HG03280 (cell line): ENCODE measurements around the gene SLC5A4.

ENCODE experiments used
- ATAC-seq: cut with Tn5 transposase; IDR thresholded peaks from one replicate; pipeline ENCODE4 v1.9.1; 2021; ENCODE audit warnings: mild to moderate bottlenecking, moderate library complexity; ENCODE audit not compliant: unreplicated experiment

SLC5A4 gene

DNA sequence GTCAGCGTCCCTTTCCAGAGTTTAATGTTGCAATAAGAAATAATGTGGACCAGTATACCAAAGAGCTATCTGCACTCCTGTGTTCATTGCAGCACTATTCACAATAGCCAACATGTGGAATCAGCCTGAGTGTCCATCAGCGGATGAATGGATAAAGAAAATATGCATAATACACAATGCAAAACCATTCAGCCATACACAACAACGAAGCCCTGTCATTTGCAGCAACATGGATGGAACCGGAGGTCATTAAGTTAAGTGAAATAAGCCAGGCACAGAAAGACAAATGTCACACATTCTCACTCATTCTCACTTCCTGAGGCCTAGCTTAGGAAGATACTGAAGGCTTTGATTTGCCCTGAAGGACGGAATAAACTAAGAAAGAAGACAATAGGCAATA lies 22.1 kb downstream of the SLC5A4 start:
- no peak for ATAC-seq

DNA sequence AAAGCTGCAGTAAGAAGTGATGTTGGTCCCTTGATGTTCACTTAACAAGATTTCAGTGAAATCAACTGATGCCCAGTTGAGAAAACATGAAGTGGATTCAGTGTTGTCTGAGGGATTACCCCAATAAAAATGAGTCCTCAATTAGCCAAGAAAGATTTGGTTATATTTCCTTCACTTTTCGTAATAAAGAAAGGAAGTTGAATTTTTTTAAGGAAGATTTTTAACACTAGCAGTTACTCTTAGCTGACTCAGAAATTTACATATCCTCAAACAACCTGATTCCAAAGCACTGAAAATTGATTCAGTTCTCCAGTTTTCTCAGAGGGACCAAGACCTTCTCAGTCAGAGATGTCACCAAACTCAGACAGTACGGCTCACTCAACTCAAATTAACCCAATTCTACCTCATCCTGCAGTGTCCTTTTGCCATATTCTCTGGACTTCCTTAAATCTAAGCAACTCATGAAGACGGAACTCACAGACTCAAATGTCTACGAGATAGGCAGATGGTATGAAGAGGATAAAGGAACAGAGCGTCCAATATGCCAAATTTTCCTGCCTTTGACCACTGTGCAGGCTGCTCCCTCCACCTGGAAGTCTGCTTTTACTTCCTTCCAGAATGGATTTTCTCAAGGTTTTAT lies 22.8 kb downstream of the SLC5A4 start:
- ATAC-seq: no peak

DNA sequence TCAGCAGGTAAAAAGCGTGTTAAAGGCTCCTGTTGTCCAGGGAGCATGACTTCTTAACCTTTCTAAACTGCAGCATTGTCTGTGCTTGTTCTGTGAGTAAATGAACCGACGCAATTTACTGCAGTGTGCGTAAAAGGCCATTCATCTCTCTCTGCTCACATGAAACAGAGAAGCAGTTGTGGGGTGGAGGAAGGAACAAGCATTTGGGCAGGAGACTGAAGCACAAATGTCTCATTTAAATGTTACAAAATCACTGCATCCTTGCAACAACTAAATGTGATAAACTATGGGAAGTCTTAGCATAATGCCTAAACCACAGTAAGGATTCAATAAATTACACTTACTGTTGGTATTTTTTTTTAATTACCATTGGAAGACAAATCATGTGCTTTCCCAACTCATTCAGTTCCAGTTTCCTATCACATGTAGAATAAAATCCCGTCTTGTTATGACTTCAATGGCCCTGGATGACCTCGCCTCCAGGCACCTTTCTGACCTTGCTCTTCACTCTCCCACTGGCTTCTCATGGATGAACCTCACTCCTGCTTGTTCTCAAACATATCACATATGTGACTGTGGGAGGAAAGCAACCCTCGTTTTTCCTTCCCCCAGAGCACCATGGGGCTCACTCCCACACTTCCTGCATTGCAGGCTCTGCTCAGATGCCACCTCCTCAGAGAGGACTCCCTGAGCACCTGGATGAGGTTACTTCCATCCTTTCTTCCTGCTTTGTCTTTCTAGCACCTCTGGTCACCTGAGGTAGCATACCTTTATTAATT lies 28.6 kb downstream of the SLC5A4 start:
- no peak for ATAC-seq

DNA sequence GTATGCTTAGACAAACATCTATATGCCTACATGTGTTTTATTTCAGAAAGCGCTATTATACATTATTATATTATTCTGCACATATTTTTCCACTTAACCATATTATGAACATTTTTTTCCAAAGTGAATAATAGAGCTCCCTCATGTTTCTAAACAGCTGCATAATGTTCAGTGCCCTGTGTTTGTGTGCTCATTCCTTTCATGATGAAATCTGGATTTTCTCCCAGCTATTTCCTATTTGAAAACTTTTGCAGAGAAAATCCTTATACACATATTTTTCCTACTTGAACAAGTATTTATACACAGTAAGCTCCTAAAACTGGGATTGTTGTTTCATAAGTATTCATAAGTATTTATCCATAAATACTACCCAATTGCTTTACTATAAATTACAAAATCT lies 32.2 kb downstream of the SLC5A4 start:
- no peak for ATAC-seq

DNA sequence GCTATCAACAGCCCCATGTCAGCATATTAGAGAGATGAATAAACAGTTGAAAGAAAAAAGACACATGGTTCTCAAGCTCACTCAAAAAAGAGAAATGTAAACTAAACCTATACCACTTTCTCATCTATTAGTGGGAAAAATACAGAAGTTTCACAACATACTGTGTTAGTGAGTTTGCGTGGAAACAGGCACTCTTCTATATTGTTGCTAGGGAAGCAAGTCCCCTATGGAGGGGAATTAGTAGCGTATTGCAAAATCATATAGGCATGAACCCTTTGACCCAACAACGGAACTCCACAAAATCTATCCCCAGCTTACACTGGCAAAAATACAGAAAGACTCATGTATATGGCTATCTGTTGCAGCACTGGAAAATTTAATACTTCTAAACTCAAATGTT lies 36.1 kb downstream of the SLC5A4 start:
- ATAC-seq: no peak

DNA sequence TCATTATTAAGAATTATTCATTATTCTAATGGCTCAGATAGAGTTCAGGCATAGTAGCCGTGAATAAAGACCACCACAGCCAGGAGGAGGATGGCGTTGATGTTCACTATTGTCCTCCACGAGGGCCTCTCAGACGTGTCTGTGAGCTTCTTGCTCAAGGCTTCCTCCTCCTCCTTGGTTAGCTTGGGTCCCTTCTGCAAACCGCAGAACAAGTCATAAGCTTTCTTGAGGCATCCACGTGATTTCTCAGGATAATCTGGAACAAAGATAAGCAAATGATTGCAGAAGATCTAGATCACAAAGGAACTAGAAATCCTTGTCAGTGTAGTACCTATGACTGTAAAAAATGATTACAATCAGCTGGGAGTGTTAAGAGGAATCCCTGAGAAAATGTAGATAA lies 36.7 kb downstream of the SLC5A4 start:
- no peak for ATAC-seq

DNA sequence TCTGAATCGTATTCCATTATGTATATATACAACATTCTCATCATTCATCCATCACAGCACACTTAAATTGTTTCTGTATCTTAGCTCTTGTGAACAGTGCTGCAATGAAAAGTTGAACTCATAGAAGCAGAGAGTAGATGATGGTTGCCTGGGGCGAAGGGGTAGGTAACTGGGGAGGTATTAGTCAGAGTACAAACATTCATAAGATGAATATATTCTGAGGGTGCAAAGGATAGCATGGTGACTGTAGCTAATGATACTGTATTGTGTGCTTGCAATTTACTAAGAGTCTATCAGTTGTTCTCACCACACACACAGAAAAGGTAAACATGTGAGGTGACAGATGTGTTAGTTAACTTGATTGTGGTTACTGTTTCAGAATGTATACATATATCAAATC lies 37.7 kb downstream of the SLC5A4 start:
- ATAC-seq: no peak

DNA sequence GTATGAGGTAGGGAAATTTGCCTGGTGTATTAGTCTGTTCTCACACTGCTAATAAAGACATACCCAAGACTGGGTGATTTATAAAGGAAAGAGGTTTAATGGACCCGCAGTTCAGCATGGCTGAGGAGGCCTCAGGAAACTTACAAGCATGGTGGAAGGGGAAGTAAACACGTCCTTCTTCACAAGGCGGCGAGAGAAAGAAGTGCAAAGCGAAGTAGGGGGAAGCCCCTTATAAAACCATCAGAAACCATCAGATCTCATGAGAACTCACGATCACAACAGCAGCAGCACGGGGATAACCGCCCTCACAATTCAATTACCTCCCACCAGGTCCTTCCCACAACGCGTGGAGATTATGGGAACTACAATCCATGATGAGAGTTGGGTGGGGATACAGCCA lies 38.2 kb downstream of the SLC5A4 start:
- ATAC-seq: no peak

DNA sequence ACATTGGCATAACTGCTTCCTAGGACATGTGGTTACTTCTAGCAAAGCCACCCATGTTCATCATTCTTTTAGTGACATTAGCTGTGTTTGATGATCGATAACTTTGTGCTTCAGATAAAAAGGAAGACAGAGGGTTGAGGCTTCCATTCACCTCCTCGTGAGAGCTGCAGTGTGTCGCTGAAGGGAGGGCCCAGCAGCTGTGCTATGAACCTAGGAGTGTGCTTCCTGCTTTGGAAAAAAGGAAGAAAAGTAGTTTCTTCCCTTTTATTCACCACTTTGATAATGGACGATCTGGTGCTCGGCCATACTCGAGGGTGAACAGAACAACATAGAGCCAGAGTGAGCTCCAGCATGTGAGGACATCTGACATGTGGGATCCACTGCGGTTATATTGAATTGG lies 44.1 kb downstream of the SLC5A4 start:
- ATAC-seq: no peak

DNA sequence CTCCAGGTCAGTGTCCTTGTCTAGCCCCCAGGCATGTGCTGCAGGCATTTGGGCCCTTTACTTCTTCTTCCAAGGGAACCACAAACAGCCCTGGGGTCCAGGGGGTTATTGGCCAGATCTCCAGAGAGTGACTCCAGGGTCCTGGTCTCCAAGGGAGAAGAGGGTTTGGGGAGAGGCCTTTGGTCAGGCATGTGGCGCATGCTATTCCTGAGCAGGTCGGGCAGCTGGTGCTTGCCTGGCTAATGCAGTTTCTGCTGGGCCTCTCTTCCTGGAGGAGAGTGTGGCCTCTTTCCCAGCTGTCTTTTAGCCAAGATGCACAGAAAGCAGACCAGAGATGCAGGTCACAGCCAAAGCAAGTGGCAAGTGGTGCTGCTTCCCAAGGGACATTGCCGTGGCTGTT lies 46.5 kb downstream of the SLC5A4 start:
- ATAC-seq: no peak

DNA sequence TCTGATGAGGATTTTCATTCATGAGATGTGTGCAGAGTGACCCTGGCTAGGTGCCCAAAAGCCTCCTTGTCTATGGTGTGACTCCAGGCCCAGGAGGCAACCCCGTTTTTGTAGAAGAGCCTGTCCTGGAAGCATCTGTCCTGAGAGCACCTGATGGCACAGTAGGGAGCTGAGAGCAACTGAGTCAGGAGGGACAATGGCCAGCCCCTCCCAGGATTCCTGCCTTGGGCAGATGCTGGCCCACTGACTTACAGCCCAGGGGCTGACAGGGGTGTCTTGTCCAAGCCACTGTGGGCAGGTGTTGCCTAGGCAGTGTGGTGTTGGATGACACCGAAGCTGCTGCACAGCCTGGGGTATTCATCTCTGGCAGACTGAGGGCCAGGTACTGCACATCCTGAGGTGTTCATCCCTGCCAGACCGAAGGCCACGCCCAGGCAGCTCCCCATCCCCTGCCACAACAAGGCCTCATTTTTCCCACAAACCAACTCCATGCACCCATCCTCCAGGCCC lies 47.1 kb downstream of the SLC5A4 start:
- ATAC-seq: no peak

DNA sequence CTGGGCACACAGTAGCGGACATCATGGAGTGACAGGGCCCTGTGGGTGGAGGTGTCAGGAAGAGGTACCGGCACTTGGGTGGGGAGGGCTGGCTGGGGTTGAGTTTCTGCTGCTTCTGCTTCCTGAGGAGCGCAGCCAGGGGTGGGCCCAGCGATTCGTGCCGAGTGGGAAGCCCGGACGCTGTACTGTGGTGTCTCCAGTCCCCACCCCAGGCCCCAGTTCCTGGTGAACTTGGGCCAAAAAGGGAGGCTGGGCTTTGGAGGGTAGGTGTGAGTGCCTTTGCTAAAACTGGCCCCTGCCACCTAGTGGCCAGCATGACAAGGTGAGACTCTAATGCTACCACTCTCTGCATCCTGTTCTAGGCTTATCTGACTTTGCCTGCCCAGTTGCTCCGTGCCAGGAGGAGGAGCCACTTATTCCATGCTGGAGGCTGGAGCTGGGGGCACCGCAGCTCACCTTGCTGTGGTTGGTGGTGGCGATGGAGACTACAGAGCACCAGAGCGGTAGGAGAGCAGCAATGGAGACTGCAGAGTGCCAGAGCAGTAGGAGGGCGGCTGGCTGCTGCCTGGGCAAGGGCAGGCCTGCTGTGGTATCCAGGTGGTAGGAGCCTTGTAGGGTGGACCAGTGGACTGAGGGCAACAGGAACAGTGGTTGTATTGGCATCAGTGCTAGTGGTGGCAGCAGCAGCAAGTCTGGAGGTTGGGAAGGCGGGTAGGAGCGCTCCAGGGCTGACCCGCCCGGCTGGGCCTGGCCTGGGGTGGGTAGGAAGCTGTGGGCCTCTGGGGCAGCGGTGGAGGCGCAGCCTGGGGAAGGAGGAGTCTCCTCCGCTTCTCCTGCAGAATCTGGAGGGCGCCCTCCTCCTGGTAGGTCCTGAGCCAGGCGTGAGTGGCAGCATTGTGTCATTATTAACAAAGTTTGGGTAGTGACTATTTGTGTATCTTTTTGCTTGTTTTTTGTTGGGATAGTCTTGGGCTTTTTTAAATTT lies 48.1 kb downstream of the SLC5A4 start:
- no peak for ATAC-seq

DNA sequence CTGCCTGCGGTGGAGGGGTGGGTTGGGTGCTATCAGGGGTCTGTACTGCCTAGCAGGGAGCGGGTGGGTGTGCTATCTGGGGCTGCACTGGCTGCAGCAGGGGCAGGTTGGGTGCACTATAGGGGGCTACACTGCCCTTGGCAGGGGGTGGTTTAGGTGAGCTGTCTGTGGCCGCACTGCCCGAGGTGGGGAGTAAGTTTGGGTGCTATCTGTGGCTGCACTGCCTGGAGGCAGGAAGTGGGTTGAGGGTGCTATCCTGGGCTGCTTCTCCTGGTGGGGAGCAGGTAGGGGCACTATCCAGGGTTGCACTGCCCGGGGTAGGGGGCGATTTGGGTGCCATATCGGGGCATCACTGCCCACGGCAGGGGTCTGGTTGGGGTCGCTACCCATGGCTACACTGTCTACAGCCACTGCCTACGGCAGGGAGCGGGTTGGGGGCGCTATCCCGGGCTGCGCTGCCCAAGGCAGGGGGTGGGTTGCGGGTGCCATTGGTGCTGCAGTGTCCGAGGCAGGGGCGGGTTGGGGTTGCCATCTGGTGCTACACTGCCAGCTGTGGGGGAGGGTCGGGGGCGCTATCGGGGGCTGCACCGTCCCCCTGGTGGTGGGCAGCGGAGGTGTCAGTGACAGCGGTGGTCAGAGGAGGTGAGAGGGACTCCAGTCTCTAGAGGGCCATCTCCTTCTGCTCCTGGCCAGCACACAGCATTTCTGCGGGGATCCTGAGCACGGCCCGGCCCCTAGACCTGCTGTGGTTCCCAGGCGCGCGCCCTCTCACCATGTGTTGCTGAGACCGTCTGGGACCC lies 49.0 kb downstream of the SLC5A4 start:
- no peak for ATAC-seq

DNA sequence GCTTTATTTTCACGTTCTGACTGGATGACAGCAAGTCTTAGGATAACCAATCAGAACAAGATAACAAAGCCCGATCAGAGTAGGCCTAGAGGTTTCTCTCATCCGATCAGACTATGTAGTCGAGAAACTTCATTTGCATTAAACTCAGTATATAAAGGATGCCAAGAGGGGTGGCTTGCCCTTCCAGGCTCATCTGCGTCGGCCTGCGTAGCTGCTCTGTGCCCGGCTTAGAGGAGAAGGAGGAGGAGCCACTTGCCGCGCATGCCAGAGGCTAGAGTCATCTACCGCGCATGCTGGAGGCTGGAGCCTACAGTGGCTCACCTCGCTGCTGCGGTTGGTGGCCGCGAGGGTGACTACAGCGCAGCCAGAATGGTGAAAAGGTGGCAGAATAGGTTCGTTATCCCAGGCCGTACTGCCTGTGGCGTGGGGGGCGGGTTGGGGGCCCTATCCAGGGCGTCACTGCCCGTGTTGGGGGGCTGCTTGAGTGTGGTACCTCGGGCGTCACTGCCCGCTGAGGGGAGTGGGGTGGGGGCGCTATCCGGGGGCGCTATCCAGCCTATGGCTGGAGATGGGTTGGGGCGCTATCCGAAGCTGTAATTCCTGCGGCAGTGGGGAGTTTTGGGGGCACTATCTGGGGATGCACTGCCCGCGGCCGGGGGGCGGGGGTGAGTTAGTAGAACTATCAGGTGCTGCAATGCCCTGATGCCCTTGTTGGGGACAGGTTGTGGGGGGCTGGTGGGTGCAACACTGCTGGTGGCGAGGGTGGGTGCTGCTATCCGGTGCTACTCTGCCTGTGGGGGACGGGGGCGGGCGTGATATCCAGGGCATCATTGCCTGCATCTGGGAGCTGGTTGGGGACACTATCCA lies 50.1 kb downstream of the SLC5A4 start, which contains the start of gene RFPL2:
TSS of gene RFPL2 (minus strand) at position 218 of the 867 bp plus-strand sequence. CDS start 2,622 bp downstream, outside the sequence.
- ATAC-seq: no peak

DNA sequence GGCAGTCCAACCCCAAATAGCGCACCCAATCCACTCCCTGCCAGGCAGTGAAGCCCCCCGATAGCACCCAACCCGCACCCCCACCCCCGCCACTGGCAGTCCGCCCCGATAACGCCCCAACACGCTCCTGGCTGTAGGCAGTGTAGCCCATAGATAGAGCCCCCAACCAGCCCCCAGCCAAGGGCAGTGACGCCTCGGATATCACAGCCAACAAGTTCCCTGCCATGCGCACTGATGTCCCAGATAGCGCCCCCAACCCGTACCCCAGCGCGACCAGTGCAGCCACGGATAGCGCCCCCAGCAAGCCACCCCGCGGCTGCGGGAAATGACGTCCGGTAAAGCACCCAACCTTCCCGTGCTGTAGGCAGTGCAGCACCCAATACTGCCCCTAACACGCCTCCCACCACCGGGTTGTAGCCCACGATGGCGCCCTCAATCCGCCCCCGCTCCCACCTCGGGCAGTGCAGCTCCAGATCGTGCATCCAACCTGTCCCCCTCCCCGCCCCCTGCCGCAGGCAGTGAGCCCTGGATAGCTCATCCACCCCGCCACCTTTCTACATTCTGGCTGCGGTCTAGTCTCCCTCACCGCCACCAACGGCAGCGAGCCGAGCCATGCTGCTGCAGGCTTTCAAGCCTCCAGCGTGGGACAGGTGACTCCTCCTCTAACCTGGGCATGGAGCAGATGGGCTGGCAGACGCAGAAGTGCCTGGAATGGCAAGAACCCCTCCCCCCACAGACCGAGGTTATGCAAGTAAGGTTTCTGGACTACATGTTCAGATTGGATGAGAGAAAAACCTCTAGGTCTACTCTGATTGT lies 50.9 kb downstream of the SLC5A4 start:
- no peak for ATAC-seq

DNA sequence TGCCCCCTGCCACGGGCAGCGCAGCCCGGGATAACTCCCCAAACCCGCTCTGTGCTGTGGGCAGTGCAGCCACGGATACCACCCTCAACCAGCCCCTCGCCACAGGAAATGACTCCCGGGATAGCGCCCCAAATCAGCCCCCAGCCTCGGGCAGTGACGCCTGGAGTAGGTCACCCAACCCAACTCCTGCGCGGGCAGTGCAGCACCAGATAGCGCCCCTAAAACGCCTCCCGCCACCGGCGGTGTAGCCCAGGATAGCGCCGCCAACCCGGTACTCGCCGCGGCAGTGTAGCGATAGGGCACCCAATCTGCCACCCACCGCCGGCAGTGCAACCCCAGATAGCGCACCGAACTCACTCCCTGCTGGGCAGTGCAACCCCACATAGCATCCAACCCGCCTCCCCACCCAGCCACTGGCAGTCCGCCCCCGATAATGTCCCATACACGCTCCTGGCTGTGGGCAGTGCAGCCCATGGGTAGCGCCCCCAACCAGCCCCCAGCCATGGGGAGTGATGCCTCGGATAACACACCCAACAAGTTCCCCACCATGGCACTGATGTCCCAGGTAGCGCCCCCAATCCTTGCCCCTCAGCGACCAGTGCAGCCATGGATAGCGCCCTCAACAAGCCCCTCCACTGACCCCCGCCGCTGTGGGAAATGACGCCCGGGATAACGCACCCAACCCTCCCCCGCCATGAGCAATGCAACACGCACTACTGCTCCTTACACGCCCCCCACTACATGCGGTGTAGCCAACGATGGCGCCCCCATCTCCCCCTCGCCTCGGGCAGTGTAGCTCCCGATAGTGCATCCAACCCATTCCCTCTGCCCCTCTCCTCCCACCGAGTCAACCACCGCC lies 51.7 kb downstream of the SLC5A4 start:
- no peak for ATAC-seq

DNA sequence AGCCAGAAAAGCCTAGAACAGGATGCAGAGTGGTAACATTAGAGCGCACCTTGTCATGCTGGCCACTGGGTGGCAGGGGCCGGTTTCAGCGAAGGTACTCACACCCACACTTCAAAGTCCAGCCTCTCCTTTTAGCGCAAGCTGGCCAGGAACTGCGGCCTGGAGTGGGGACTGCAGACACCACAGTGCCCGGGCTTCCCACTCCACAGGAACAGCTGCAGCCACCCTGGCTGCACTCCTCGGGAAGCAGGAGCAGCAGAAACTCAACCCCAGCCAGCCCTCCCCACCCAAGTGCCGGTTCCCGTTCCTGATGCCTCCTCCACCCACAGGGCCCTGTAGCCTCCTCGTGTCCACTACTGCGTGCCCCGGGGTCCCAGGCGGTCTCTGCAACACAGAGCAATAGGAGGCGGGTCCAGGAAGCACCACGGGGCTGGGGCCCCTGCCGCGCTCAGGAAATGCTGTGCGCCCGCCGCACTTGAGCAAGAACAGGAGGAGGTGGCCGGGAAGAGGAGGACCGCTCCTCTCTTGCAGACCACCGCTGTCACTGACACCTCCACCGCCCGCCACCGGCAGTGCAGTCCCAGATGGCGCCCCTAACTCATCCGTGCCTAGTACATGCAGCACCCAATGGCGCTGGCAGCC lies 52.5 kb downstream of the SLC5A4 start:
- no peak for ATAC-seq
